Activated B cell treated with CpG ODN at 0.5 μM for 24 hours (primary cell): ENCODE measurements around the gene OR6M1. TPM values are rescaled to one million over a fixed set of nuclear protein-coding genes. Genes with fewer than 3 reads are reported as not detected.

Source experiments
- ATAC-seq: fragments of 200-7000 bp; cut with Tn5 transposase; one replicate; pipeline ENCODE4 v1.10.0; 2021; ENCODE audit warnings: low read depth, mild to moderate bottlenecking, moderate library complexity
- CTCF ChIA-PET: fragments of 350-600 bp; sonication (Branson Sonifier 250); formaldehyde crosslinking; loops from one replicate; lab custom pipeline; 2021; ENCODE audit warnings: antibody characterized with exemption; lab: Charles Lee
- POLR2A ChIA-PET: fragments of 350-600 bp; sonication (Branson Sonifier 250); formaldehyde crosslinking; loops from one replicate; lab custom pipeline; 2021; ENCODE audit warnings: antibody characterized with exemption; lab: Charles Lee
- DNase-seq: peaks from one replicate; pipeline ENCODE4 v3.0.0; 2022
- H3K27ac Mint-ChIP-seq: one replicate; pipeline ENCODE4 v1.8.0; 2020; ENCODE audit warnings: mixed read lengths
- H3K27me3 Mint-ChIP-seq: one replicate; pipeline ENCODE4 v1.8.0; 2021; ENCODE audit warnings: mixed read lengths
- H3K36me3 Mint-ChIP-seq: one replicate; pipeline ENCODE4 v1.8.0; 2021; ENCODE audit warnings: low read depth, mixed read lengths
- H3K4me1 Mint-ChIP-seq: one replicate; pipeline ENCODE4 v1.8.0; 2021; ENCODE audit warnings: mixed read lengths
- H3K4me3 Mint-ChIP-seq: one replicate; pipeline ENCODE4 v1.8.0; 2020; ENCODE audit warnings: mild to moderate bottlenecking, mixed read lengths
- H3K9me3 Mint-ChIP-seq: one replicate; pipeline ENCODE4 v1.8.0; 2020; ENCODE audit warnings: mixed read lengths
- intact Hi-C: fragments of 100-400 bp; cut with micrococcal nuclease; formaldehyde crosslinking; loops from one replicate; pipeline ENCODE4 v1.15.1; 2024
- total RNA-seq: library from RNA; stranded (reverse); gene quantifications from 2 replicates; pipeline ENCODE4 v1.2.3, GENCODE V29; 2022
- TF ChIP-seq, protein P1 (sequence below): fragments of 200-600 bp; IDR thresholded peaks from one replicate; pipeline ENCODE4 v1.8.0; 2022; ENCODE audit warnings: antibody characterized with exemption, mild to moderate bottlenecking

OR6M1 gene
- total RNA-seq, 1 donor from 2014 or later: not detected

GRCh38 chr11:123822599-123822998, 16.4 kb upstream of the OR6M1 start:
- Mint-ChIP-seq H3K27me3 (peaks cover 10% of the 10 kb centered on the region), H3K27ac (no peak overlapping the region), H3K9me3 (no peaks in the 10 kb centered on the region), H3K4me3 (no peak overlapping the region), H3K36me3 (no peaks in the 10 kb centered on the region), H3K4me1 (no peaks in the 10 kb centered on the region)
- CTCF ChIA-PET: no interaction called here
- ATAC-seq (no peak), DNase-seq (no peak)
- POLR2A ChIA-PET: interaction anchor here (0.7 kb wide), 1 partner anchor 21 kb away, joined by 4 read pairs; no protein-coding TSS in a partner anchor
- intact Hi-C loops: no loop called here
- TF ChIP-seq, protein P1, sequence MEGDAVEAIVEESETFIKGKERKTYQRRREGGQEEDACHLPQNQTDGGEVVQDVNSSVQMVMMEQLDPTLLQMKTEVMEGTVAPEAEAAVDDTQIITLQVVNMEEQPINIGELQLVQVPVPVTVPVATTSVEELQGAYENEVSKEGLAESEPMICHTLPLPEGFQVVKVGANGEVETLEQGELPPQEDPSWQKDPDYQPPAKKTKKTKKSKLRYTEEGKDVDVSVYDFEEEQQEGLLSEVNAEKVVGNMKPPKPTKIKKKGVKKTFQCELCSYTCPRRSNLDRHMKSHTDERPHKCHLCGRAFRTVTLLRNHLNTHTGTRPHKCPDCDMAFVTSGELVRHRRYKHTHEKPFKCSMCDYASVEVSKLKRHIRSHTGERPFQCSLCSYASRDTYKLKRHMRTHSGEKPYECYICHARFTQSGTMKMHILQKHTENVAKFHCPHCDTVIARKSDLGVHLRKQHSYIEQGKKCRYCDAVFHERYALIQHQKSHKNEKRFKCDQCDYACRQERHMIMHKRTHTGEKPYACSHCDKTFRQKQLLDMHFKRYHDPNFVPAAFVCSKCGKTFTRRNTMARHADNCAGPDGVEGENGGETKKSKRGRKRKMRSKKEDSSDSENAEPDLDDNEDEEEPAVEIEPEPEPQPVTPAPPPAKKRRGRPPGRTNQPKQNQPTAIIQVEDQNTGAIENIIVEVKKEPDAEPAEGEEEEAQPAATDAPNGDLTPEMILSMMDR: no peak

DNA sequence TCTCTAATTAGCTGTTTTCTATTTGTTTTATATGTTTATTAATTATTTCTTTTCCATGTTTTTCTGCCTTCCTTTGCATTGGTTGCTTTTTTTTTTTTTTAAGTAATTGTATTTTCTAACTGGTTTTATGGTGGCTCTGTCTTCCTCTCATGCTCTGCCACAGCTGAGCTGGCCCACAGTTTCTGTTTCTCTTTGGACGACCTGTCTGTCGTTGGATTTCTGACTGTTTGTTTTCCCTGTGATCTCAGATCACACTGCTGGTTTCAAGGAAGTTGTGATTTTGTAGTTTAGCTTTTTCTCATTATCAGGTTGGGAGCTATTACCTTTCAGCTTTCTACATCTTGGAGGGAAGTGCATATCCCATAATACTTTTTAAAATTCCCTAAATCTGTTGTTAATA, 15.9 kb upstream of the OR6M1 start:
- CTCF ChIA-PET: no interaction called here
- Mint-ChIP-seq H3K4me3 (no peak overlapping the region), H3K4me1 (no peaks in the 10 kb centered on the region), H3K27ac (no peak overlapping the region), H3K9me3 (no peaks in the 10 kb centered on the region), H3K27me3 (peaks cover 5% of the 10 kb centered on the region), H3K36me3 (no peaks in the 10 kb centered on the region)
- intact Hi-C loops: no loop called here
- DNase-seq: no peak
- no peak for ATAC-seq
- POLR2A ChIA-PET: interaction anchor here (0.7 kb wide), 1 partner anchor 22 kb away, joined by 4 read pairs; no protein-coding TSS in a partner anchor
- TF ChIP-seq, protein P1: no peak

DNA sequence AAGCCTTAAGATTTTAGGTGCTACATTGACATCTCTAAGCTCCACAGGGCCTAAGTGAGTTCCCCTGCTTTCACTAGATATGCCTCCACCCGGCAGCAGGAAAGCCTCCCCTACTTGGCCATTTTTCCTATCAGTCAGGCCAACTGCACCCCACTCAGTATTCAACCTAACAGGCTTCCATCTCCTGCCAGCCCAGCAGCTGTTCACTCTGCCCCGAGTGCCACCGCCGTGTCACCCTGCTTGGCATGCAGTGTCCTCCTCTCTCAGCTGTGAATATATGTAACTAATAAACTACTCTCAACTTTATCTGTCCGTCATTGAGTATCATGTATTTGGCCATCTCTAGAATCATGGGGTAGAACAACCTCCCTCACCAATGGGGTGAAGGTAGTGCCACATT, 9.0 kb upstream of the OR6M1 start:
- no peaks in the 10 kb centered on the region for H3K4me1 Mint-ChIP-seq
- intact Hi-C loops: no loop called here
- no peak overlapping the region for H3K4me3 Mint-ChIP-seq
- POLR2A ChIA-PET: no interaction called here
- ATAC-seq (no peak), DNase-seq (no peak)
- no peaks in the 10 kb centered on the region for H3K36me3 Mint-ChIP-seq
- no peaks in the 10 kb centered on the region for H3K9me3 Mint-ChIP-seq
- H3K27ac Mint-ChIP-seq: no peak overlapping the region
- no peaks in the 10 kb centered on the region for H3K27me3 Mint-ChIP-seq
- TF ChIP-seq, protein P1: no peak
- CTCF ChIA-PET: no interaction called here

DNA sequence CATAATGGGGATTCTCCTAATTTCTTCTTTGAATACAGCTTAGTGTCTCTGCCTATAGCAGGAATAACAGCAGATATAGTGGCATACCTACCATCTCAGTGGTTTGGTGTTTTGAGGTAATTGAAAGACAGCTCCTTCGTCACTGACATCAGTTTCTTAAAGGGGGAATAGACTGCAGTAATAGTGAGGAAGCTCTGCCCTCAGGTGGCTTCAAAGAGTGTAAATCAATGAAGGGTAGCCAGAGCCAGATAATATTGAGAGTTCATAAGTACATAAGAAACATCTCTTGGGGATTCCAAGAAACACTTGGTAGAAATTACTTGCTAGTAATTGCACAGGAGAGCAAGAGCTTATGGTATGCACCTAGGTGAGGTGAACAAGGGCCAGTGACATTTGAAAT, 4.4 kb downstream of the OR6M1 start:
- Mint-ChIP-seq H3K27ac (no peak overlapping the region), H3K4me1 (no peaks in the 10 kb centered on the region), H3K27me3 (peaks cover 2% of the 10 kb centered on the region), H3K36me3 (no peaks in the 10 kb centered on the region), H3K9me3 (no peaks in the 10 kb centered on the region), H3K4me3 (no peak overlapping the region)
- ATAC-seq (no peak), DNase-seq (no peak)
- ChIA-PET POLR2A (no interaction called here), CTCF (no interaction called here)
- TF ChIP-seq, protein P1: no peak
- intact Hi-C loops: no loop called here

- no peaks in the 10 kb centered on the region for H3K9me3 Mint-ChIP-seq
- H3K4me3 Mint-ChIP-seq: no peak overlapping the region
- CTCF ChIA-PET: no interaction called here
- H3K27ac Mint-ChIP-seq: no peak overlapping the region
- TF ChIP-seq, protein P1: no peak
- no peaks in the 10 kb centered on the region for H3K4me1 Mint-ChIP-seq
- peaks cover 2% of the 10 kb centered on the region for H3K27me3 Mint-ChIP-seq
- H3K36me3 Mint-ChIP-seq: no peaks in the 10 kb centered on the region
- intact Hi-C loops: no loop called here
- POLR2A ChIA-PET: no interaction called here
- DNase-seq (no peak), ATAC-seq (no peak)
Measured at GRCh38 chr11:123800036-123800435, 6.1 kb downstream of the OR6M1 start.
